PFSK-1 (cell line): ENCODE measurements around the gene BABAM1.

Source experiments
- POLR2AphosphoS5 ChIP-seq: IDR thresholded peaks from 2 replicates; pipeline ENCODE4 v1.6.1; 2012; ENCODE audit warnings: low read depth, mild to moderate bottlenecking, control low read depth, low read length, moderate library complexity
- REST ChIP-seq, 2 experiments: IDR thresholded peaks; 2 replicates each; pipeline versions ENCODE4 v1.6.1 to v1.8.0; 2011 to 2012; ENCODE audit warnings: low read depth in 2 of 2, low read length in 2 of 2, control low read depth in 1 of 2, inconsistent platforms in 1 of 2, mild to moderate bottlenecking in 1 of 2, moderate library complexity in 1 of 2; ENCODE audit not compliant: insufficient read depth in 1 of 2
- TAF1 ChIP-seq: IDR thresholded peaks from 2 replicates; pipeline ENCODE4 v1.6.1; 2012; ENCODE audit warnings: low read length, control low read depth, borderline replicate concordance; ENCODE audit not compliant: insufficient read depth

DNA sequence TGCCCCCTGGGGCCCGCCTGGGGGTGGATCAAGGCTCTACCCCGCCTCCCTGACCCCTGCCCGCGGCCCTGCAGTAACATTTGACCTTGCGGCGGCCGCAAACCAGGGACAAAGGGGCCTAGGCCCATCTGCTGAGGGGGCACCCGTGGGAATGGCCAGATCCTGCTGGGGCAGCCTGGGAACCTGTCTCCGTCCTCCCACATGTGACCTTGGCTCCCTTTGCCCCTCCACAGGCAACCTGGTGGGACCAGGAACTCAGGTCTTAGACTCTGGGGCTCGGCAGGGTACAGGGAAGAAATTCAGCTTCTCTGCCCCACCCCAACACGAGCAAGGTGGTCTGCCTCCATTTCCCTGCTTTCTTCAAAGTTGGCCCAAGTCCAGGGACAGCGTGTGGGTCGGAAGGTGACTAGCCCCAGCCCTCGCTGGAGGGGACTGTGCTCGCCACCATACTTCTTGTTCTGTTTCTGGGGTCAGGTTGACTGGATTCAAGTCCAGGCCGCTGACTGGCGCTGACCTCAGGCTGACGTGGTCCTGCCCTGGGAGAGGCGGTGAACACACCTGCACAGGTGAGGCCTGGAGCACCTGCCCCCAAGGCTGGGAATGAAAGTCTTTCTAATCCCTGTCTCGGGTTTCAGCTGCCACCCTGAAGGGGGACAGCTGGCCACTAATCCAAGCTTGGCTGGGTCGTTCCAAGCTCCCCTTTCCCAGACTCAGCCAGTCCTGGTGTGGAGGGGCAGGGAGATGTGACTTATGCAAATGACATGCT, 19.0 kb upstream of the BABAM1 start:
- TF ChIP-seq POLR2AphosphoS5 = no peak
- no peak for TF ChIP-seq TAF1
- no peak for TF ChIP-seq REST (IDR thresholded peaks at IDR 0.05; ENCODE audit: insufficient read depth in 1 of 2, low read depth in 2 of 2, low read length in 2 of 2)
